Measurements from ENCODE around the gene EPHA5. TPM values are rescaled to one million over a fixed set of nuclear protein-coding genes. Genes with fewer than 3 reads are reported as not detected.

EPHA5 gene
- polyA plus RNA-seq, 3 donors = not detected

DNA sequence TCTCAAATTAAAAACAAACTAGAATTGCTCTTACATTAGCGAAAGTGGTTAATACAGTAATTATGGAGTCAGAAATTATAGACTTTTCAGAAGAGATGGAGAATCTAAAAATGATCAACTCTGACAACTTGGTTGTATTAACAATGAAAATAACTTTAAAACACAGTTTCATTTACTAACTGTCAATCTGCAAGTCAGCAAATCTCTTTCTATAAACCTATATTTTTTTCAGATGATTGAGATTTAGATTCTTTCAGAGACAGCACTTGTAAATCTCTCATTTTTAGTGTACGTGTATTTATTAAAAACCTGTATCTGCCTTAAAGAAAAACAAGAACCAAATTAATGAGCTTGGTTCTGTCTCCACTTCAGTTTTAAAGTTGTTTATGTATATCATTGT, 311.4 kb downstream of the EPHA5 start:
- H3K27ac Mint-ChIP-seq = no peak overlapping the region
- H3K27ac ChIP-seq (ENCODE audit: low read depth in 1 of 2, low read length in 2 of 2) = no peak overlapping the region
- H4K20me1 ChIP-seq (ENCODE audit: insufficient read depth, low read length) = no peaks in the 10 kb centered on the region
- H3K27me3 ChIP-seq (ENCODE audit: control insufficient read depth in 2 of 2, insufficient read depth in 2 of 2, low read length in 2 of 2) = no peaks in the 10 kb centered on the region
- no peak for DNase-seq
- H3K36me3 ChIP-seq (replicated peaks in 1 of 2; ENCODE audit: control insufficient read depth in 1 of 2, insufficient read depth in 2 of 2, low read length in 2 of 2) = no peaks in the 10 kb centered on the region
- H2AFZ ChIP-seq (ENCODE audit: insufficient read depth, low read depth, low read length, poor library complexity, severe bottlenecking) = no peak overlapping the region
- H3K4me3 ChIP-seq (replicated peaks in 1 of 3; ENCODE audit: low read depth in 2 of 3, low read length in 3 of 3) = no peak overlapping the region
- H3K4me1 Mint-ChIP-seq = no peaks in the 10 kb centered on the region
- H3K79me2 ChIP-seq (ENCODE audit: insufficient read depth, low read length) = no peaks in the 10 kb centered on the region
- no CpG with 5 or more reads among the region's 2 CpGs for WGBS (ENCODE audit: insufficient coverage)
- no peak overlapping the region for H3K9ac ChIP-seq (ENCODE audit: insufficient read depth, low read length, poor library complexity, severe bottlenecking)
- no peaks in the 10 kb centered on the region for H3K27me3 Mint-ChIP-seq (ENCODE audit: low read depth in 3 of 3)
- no peaks in the 10 kb centered on the region for H3K9me3 Mint-ChIP-seq
- intact Hi-C loops (cut with micrococcal nuclease) = no loop called here
- TF ChIP-seq, protein P1, sequence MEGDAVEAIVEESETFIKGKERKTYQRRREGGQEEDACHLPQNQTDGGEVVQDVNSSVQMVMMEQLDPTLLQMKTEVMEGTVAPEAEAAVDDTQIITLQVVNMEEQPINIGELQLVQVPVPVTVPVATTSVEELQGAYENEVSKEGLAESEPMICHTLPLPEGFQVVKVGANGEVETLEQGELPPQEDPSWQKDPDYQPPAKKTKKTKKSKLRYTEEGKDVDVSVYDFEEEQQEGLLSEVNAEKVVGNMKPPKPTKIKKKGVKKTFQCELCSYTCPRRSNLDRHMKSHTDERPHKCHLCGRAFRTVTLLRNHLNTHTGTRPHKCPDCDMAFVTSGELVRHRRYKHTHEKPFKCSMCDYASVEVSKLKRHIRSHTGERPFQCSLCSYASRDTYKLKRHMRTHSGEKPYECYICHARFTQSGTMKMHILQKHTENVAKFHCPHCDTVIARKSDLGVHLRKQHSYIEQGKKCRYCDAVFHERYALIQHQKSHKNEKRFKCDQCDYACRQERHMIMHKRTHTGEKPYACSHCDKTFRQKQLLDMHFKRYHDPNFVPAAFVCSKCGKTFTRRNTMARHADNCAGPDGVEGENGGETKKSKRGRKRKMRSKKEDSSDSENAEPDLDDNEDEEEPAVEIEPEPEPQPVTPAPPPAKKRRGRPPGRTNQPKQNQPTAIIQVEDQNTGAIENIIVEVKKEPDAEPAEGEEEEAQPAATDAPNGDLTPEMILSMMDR (IDR thresholded peaks at IDR 0.05) = no peak
- no peak overlapping the region for H3K4me3 Mint-ChIP-seq
- H3K4me1 ChIP-seq (ENCODE audit: control insufficient read depth in 1 of 2, insufficient read depth in 2 of 2, low read length in 2 of 2) = no peaks in the 10 kb centered on the region
- no peak overlapping the region for H3K4me2 ChIP-seq (replicated peaks; ENCODE audit: extremely low read depth, low read length, poor library complexity, severe bottlenecking)
- no peaks in the 10 kb centered on the region for H3K36me3 Mint-ChIP-seq
- no peaks in the 10 kb centered on the region for H3K9me3 ChIP-seq (replicated peaks in 1 of 2; ENCODE audit: control insufficient read depth in 1 of 2, insufficient read depth in 1 of 2, low read length in 2 of 2)

DNA sequence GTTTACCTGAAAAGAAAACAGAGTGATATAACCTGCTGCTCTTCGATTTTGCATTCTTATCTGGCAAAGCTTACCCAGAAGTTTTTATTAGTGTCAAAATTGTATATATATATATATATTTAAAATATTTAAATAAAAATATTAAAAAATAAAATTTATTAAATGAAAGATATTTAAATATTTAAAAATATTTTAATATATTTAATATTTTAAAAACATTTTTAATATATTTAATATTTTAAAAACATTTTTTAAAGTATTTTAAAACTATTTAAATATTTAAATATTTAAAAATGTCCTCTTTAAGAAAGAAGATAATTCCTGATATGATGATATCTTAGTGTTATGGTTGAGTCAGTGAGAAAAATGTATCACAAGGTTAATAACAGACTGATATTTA, 317.2 kb downstream of the EPHA5 start:
- Histone ChIP-seq H3K4me1 (ENCODE audit: control insufficient read depth in 1 of 2, insufficient read depth in 2 of 2, low read length in 2 of 2) (no peaks in the 10 kb centered on the region), H3K36me3 (replicated peaks in 1 of 2; ENCODE audit: control insufficient read depth in 1 of 2, insufficient read depth in 2 of 2, low read length in 2 of 2) (no peaks in the 10 kb centered on the region), H3K9ac (ENCODE audit: insufficient read depth, low read length, poor library complexity, severe bottlenecking) (no peak overlapping the region), H3K4me2 (replicated peaks; ENCODE audit: extremely low read depth, low read length, poor library complexity, severe bottlenecking) (no peak overlapping the region), H2AFZ (ENCODE audit: insufficient read depth, low read depth, low read length, poor library complexity, severe bottlenecking) (no peak overlapping the region), H3K9me3 (replicated peaks in 1 of 2; ENCODE audit: control insufficient read depth in 1 of 2, insufficient read depth in 1 of 2, low read length in 2 of 2) (no peaks in the 10 kb centered on the region), H4K20me1 (ENCODE audit: insufficient read depth, low read length) (no peaks in the 10 kb centered on the region), H3K27me3 (ENCODE audit: control insufficient read depth in 2 of 2, insufficient read depth in 2 of 2, low read length in 2 of 2) (no peaks in the 10 kb centered on the region), H3K27ac (ENCODE audit: low read depth in 1 of 2, low read length in 2 of 2) (no peak overlapping the region), H3K4me3 (replicated peaks in 1 of 3; ENCODE audit: low read depth in 2 of 3, low read length in 3 of 3) (no peak overlapping the region), H3K79me2 (ENCODE audit: insufficient read depth, low read length) (no peaks in the 10 kb centered on the region)
- TF ChIP-seq, protein P1 (IDR thresholded peaks at IDR 0.05) = no peak
- Mint-ChIP-seq H3K27me3 (ENCODE audit: low read depth in 3 of 3) (peaks cover 0 to 3% (median 0%) of the 10 kb centered on the region in 3 donors), H3K36me3 (no peaks in the 10 kb centered on the region), H3K27ac (no peak overlapping the region), H3K9me3 (no peaks in the 10 kb centered on the region), H3K4me1 (no peaks in the 10 kb centered on the region), H3K4me3 (no peak overlapping the region)
- no CpG with 5 or more reads among the region's 1 CpG for WGBS (ENCODE audit: insufficient coverage)
- no peak for DNase-seq
- intact Hi-C loops (cut with micrococcal nuclease) = no loop called here
